Astrocyte (in vitro differentiated cells and primary cell): ENCODE data around the gene NUP205. TPM values are rescaled to one million over a fixed set of nuclear protein-coding genes. Genes with fewer than 3 reads are reported as not detected.

Experiments used
- DNase-seq: peaks from one replicate; pipeline ENCODE4 v3.0.0-alpha.2; 2010; ENCODE audit warnings: low read depth
- FAIRE-seq: peaks from 2 replicates; lab custom pipeline; 2011; peaks lifted over from hg19 to GRCh38; lab: Jason Lieb, UNC
- H2AFZ ChIP-seq: 2 replicates; pipeline ENCODE4 v1.6.0; 2012; ENCODE audit warnings: low read depth, low read length, inconsistent platforms
- H3K27ac ChIP-seq: 2 replicates; pipeline ENCODE4 v1.5.1; 2011; ENCODE audit warnings: low read depth, low read length, inconsistent platforms
- H3K27me3 ChIP-seq: 2 replicates; pipeline ENCODE4 v1.6.0; 2011; ENCODE audit warnings: low read length, inconsistent platforms; ENCODE audit not compliant: insufficient read depth
- H3K36me3 ChIP-seq: 2 replicates; pipeline ENCODE4 v1.5.1; 2011; ENCODE audit warnings: low read length, inconsistent platforms; ENCODE audit not compliant: insufficient read depth
- H3K4me1 ChIP-seq: 2 replicates; pipeline ENCODE4 v1.5.1; 2011; ENCODE audit warnings: low read length, inconsistent platforms; ENCODE audit not compliant: insufficient read depth
- H3K4me2 ChIP-seq: 2 replicates; pipeline ENCODE4 v1.6.0; 2012; ENCODE audit warnings: low read length, inconsistent platforms
- H3K4me3 ChIP-seq: 2 replicates; pipeline ENCODE4 v1.5.1; 2011; ENCODE audit warnings: low read depth, mild to moderate bottlenecking, low read length, inconsistent platforms; ENCODE audit not compliant: insufficient read depth
- H3K79me2 ChIP-seq: 2 replicates; pipeline ENCODE4 v1.6.0; 2012; ENCODE audit warnings: mild to moderate bottlenecking, low read length, inconsistent platforms; ENCODE audit not compliant: insufficient read depth
- H3K9ac ChIP-seq: 2 replicates; pipeline ENCODE4 v1.6.0; 2012; ENCODE audit warnings: mild to moderate bottlenecking, low read length, inconsistent platforms
- H3K9me3 ChIP-seq: 2 replicates; pipeline ENCODE4 v1.5.1; 2012; ENCODE audit warnings: low read depth, mild to moderate bottlenecking, low read length, inconsistent platforms; ENCODE audit not compliant: insufficient read depth
- H4K20me1 ChIP-seq: 2 replicates; pipeline ENCODE4 v1.6.0; 2012; ENCODE audit warnings: low read length, inconsistent platforms; ENCODE audit not compliant: insufficient read depth
- H3K27ac Mint-ChIP-seq: one replicate; pipeline ENCODE4 v1.8.0; 2021; ENCODE audit warnings: mild to moderate bottlenecking, mixed read lengths; ENCODE audit not compliant: unreplicated experiment
- H3K27me3 Mint-ChIP-seq: one replicate; pipeline ENCODE4 v1.8.0; 2021; ENCODE audit warnings: low read depth, mixed read lengths; ENCODE audit not compliant: unreplicated experiment
- H3K36me3 Mint-ChIP-seq: one replicate; pipeline ENCODE4 v1.8.0; 2021; ENCODE audit warnings: low read depth, mixed read lengths; ENCODE audit not compliant: unreplicated experiment
- H3K4me1 Mint-ChIP-seq: one replicate; pipeline ENCODE4 v1.8.0; 2021; ENCODE audit warnings: low read depth, mixed read lengths; ENCODE audit not compliant: unreplicated experiment
- H3K4me3 Mint-ChIP-seq: one replicate; pipeline ENCODE4 v1.8.0; 2021; ENCODE audit warnings: mild to moderate bottlenecking, moderate library complexity, mixed read lengths; ENCODE audit not compliant: unreplicated experiment
- H3K9me3 Mint-ChIP-seq: one replicate; pipeline ENCODE4 v1.8.0; 2021; ENCODE audit warnings: mild to moderate bottlenecking, mixed read lengths; ENCODE audit not compliant: unreplicated experiment
- EZH2 ChIP-seq: IDR thresholded peaks from 2 replicates; pipeline ENCODE4 v1.6.1; 2012; ENCODE audit warnings: mild to moderate bottlenecking, low read length, inconsistent platforms; ENCODE audit not compliant: insufficient read depth
- total RNA-seq: library from RNA; stranded (reverse); gene quantifications from 2 replicates; pipeline ENCODE4 v1.2.1, GENCODE V29; 2021
- TF ChIP-seq, protein P1 (sequence below): IDR thresholded peaks from 2 replicates; pipeline ENCODE4 v1.5.1; 2011; ENCODE audit warnings: low read depth, mild to moderate bottlenecking, inconsistent platforms, low read length, moderate library complexity; ENCODE audit not compliant: insufficient read depth

The NUP205 gene
- total RNA-seq, 1 donor from 2014 or later: 50.5 TPM

DNA sequence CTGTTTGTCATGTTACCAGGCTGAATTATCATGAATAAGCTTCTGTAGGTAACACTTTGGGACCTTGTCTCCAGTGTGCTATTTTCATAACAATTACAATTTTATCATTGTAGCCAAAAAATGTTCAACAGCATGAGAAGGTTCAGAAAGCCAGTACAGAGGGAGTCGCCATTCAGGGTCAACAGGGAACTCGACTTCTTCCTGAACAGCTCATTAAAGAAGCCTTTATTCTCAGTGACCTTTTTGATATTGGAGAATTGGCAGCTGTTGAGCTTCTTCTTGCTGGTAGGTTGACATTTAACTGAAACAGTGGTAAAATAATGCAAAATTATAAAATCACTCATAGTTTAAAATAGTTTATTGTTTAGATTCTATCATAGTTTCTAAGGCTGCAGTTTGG, 15.8 kb downstream of the NUP205 start:
- Histone ChIP-seq H3K27me3 (no peaks in the 10 kb centered on the region), H3K36me3 (peaks cover 35% of the 10 kb centered on the region), H2AFZ (no peak overlapping the region), H3K79me2 (peaks cover 27% of the 10 kb centered on the region), H3K4me2 (no peak overlapping the region), H4K20me1 (peaks cover 6% of the 10 kb centered on the region), H3K4me3 (no peak overlapping the region), H3K4me1 (no peaks in the 10 kb centered on the region), H3K9ac (no peak overlapping the region), H3K27ac (no peak overlapping the region), H3K9me3 (no peaks in the 10 kb centered on the region)
- DNase-seq: no peak
- TF ChIP-seq EZH2: no peak
- TF ChIP-seq, protein P1, sequence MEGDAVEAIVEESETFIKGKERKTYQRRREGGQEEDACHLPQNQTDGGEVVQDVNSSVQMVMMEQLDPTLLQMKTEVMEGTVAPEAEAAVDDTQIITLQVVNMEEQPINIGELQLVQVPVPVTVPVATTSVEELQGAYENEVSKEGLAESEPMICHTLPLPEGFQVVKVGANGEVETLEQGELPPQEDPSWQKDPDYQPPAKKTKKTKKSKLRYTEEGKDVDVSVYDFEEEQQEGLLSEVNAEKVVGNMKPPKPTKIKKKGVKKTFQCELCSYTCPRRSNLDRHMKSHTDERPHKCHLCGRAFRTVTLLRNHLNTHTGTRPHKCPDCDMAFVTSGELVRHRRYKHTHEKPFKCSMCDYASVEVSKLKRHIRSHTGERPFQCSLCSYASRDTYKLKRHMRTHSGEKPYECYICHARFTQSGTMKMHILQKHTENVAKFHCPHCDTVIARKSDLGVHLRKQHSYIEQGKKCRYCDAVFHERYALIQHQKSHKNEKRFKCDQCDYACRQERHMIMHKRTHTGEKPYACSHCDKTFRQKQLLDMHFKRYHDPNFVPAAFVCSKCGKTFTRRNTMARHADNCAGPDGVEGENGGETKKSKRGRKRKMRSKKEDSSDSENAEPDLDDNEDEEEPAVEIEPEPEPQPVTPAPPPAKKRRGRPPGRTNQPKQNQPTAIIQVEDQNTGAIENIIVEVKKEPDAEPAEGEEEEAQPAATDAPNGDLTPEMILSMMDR: no peak
- Mint-ChIP-seq H3K36me3 (peaks cover 8% of the 10 kb centered on the region), H3K4me1 (no peaks in the 10 kb centered on the region), H3K4me3 (no peak overlapping the region), H3K9me3 (no peaks in the 10 kb centered on the region), H3K27me3 (no peaks in the 10 kb centered on the region), H3K27ac (no peak overlapping the region)
- FAIRE-seq: no peak

DNA sequence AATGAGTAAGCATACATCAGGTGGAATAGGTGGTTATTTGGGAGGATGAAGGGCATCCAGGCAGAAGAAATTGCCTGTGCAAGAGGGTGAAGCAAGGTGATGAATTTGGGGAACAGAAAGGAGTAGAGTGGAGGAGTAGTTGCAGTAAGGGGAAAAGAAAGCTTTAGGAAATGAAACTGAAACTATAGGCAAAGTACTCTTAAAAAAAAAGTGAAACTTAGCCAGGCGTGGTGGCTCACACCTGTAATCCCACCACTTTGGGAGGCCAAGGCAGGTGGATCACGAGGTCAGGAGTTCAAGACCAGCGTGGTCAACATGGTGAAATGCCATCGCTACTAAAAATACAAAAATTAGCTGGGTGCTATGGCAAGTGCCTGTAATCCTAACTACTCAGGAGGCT, 17.6 kb downstream of the NUP205 start:
- no peaks in the 10 kb centered on the region for H3K4me1 ChIP-seq
- no peaks in the 10 kb centered on the region for H3K4me1 Mint-ChIP-seq
- no peak overlapping the region for H3K9ac ChIP-seq
- no peaks in the 10 kb centered on the region for H3K9me3 Mint-ChIP-seq
- peaks cover 13% of the 10 kb centered on the region for H3K79me2 ChIP-seq
- no peak overlapping the region for H3K4me3 Mint-ChIP-seq
- TF ChIP-seq EZH2: no peak
- H3K4me3 ChIP-seq: no peak overlapping the region
- no peak overlapping the region for H3K27ac ChIP-seq
- no peak for DNase-seq
- peaks cover 5% of the 10 kb centered on the region for H4K20me1 ChIP-seq
- H3K9me3 ChIP-seq: no peaks in the 10 kb centered on the region
- no peak overlapping the region for H3K27ac Mint-ChIP-seq
- no peak overlapping the region for H2AFZ ChIP-seq
- no peak for FAIRE-seq
- no peaks in the 10 kb centered on the region for H3K27me3 ChIP-seq
- H3K27me3 Mint-ChIP-seq: no peaks in the 10 kb centered on the region
- H3K4me2 ChIP-seq: no peak overlapping the region
- peaks cover 41% of the 10 kb centered on the region for H3K36me3 ChIP-seq
- peaks cover 12% of the 10 kb centered on the region for H3K36me3 Mint-ChIP-seq

DNA sequence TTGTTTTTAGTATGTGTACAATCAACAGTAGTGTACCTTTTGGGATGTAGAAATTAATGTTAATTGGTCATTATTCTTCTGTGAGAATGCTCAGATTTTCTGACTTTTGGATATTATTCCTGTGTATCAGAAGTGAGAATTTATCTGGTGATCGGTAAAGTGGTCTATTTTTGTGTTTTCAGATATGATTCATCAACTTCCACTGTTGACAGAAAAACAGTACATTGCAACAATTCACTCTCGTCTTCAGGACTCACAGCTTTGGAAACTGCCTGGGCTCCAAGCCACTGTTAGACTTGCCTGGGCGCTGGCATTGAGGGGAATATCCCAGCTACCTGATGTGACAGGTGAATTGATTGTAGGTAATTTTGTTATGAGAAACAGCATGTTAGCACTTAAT, 20.9 kb downstream of the NUP205 start:
- peaks cover 14% of the 10 kb centered on the region for H3K36me3 Mint-ChIP-seq
- no peaks in the 10 kb centered on the region for H3K9me3 Mint-ChIP-seq
- H3K4me3 Mint-ChIP-seq: no peak overlapping the region
- H3K27ac Mint-ChIP-seq: no peak overlapping the region
- no peaks in the 10 kb centered on the region for H3K27me3 Mint-ChIP-seq
- Histone ChIP-seq H3K27ac (no peak overlapping the region), H2AFZ (no peak overlapping the region), H3K79me2 (no peaks in the 10 kb centered on the region), H3K4me2 (no peak overlapping the region), H4K20me1 (peaks cover 4% of the 10 kb centered on the region), H3K4me1 (no peaks in the 10 kb centered on the region), H3K4me3 (no peak overlapping the region), H3K9ac (no peak overlapping the region), H3K36me3 (peaks cover 48% of the 10 kb centered on the region), H3K27me3 (no peaks in the 10 kb centered on the region), H3K9me3 (no peaks in the 10 kb centered on the region)
- TF ChIP-seq, protein P1: no peak
- TF ChIP-seq EZH2: no peak
- DNase-seq (no peak), FAIRE-seq (no peak)
- no peaks in the 10 kb centered on the region for H3K4me1 Mint-ChIP-seq
